SH-SY5Y (cell line): ENCODE measurements around the gene ASB4.

Experiments
- GATA2 ChIP-seq: IDR thresholded peaks from 2 replicates; pipeline ENCODE4 v1.6.1; 2011; ENCODE audit warnings: mild to moderate bottlenecking, low read depth, low read length
- GATA3 ChIP-seq: IDR thresholded peaks from 2 replicates; pipeline ENCODE4 v1.6.1; 2011; ENCODE audit warnings: low read depth, mild to moderate bottlenecking, low read length, moderate library complexity

DNA sequence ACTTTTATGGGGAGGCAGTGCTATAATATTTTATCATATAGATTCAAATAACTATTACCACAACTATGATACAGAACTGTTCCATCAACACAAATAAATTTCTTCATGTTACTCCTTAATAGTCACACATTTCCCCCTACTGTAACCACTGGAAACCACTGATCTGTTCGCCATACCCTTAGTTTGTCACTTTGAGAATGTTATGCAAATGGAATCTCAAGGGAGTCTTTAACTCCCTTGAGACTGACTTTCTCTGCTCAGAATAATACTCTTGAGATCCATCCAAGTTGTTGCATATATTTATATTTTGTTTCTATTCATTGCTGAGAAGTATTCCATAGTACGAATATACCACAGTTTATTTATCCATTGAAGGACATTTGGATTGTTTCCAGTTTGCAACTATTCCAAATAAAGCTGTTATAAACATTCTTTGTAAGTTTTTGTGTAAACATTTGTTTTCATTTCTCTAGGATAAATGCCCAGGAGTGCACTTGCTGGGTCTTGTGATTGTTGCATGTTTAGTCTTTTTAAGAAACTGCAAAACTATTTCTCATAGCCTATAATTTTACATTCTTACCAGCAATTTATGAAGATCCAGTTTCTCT is 31.2 kb upstream of the ASB4 start:
- no peak for TF ChIP-seq GATA2
- TF ChIP-seq GATA3 = no peak
